Fibroblast of villous mesenchyme (primary cell): ENCODE measurements around the gene RPSA. TPM values are rescaled to one million over a fixed set of nuclear protein-coding genes. Genes with fewer than 3 reads are reported as not detected.
A peak's percentile ranks its signal among the peaks of the same experiment; 100 is the strongest.

Source experiments
- DNase-seq: peaks from one replicate; pipeline ENCODE4 v3.0.0-alpha.2; 2010; ENCODE audit warnings: low read depth
- H3K4me3 ChIP-seq: 2 replicates; pipeline ENCODE4 v1.5.1; 2011; ENCODE audit warnings: low read depth, mild to moderate bottlenecking, low read length
- total RNA-seq: library from RNA; depleted of rRNA; stranded (reverse); fragments of >200 nt; gene quantifications from 2 replicates; pipeline ENCODE4 v1.2.3, GENCODE V29; 2012
- TF ChIP-seq, protein P1 (sequence below): IDR thresholded peaks from 2 replicates; pipeline ENCODE4 v1.5.1; 2012; ENCODE audit warnings: low read depth, mild to moderate bottlenecking, low read length; ENCODE audit not compliant: insufficient read depth

Gene RPSA
- total RNA-seq, 1 donor, result 1,304 TPM

DNA sequence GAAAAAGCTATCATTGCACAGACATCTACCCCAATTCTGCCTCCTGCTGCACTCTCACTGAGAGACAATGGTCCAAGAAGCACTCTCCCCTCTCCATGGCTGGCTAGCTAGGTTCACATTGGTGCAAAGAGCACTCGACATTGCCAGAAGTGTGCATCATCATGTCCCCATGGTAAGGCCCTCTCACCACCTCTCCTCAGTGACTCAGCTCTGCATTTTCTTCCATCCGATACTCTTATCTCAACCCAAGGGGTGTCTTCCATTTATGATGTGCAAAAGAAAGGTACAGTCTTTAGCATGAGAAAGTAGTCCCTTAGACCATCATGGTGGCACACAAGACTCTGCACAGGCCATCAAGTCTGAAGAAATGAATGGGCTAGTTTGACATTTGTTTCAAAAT, 14.0 kb downstream of the RPSA start:
- no peak overlapping the region for H3K4me3 ChIP-seq
- TF ChIP-seq, protein P1, sequence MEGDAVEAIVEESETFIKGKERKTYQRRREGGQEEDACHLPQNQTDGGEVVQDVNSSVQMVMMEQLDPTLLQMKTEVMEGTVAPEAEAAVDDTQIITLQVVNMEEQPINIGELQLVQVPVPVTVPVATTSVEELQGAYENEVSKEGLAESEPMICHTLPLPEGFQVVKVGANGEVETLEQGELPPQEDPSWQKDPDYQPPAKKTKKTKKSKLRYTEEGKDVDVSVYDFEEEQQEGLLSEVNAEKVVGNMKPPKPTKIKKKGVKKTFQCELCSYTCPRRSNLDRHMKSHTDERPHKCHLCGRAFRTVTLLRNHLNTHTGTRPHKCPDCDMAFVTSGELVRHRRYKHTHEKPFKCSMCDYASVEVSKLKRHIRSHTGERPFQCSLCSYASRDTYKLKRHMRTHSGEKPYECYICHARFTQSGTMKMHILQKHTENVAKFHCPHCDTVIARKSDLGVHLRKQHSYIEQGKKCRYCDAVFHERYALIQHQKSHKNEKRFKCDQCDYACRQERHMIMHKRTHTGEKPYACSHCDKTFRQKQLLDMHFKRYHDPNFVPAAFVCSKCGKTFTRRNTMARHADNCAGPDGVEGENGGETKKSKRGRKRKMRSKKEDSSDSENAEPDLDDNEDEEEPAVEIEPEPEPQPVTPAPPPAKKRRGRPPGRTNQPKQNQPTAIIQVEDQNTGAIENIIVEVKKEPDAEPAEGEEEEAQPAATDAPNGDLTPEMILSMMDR, result no peak
- DNase-seq, result no peak

DNA sequence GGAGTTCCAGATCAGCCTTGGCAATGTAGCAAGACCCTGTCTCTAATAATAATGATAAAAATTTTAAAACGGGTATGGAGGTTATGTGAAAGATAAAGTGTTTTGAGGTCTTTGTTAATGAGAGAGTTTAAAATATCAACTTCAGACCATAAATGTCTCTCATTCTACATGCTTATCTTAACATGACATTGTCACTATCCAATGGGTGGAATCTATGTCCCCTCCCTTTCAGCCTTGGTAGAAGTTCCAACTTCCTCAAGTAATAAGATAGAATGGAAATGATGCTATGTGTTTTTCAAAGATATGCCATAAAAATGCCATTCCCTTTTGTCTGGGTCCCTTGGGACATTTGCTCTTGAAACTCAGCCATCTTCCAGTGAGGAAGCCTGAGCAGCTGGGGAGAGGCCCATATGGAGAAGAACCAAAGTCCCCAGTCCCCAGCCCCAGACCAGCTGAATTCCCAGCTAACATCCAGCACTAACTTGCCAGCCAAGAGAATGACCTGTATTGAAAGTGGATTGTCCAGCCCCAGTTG, 17.0 kb downstream of the RPSA start:
- DNase-seq, result no peak
- H3K4me3 ChIP-seq, result no peak overlapping the region
- TF ChIP-seq, protein P1, result no peak

DNA sequence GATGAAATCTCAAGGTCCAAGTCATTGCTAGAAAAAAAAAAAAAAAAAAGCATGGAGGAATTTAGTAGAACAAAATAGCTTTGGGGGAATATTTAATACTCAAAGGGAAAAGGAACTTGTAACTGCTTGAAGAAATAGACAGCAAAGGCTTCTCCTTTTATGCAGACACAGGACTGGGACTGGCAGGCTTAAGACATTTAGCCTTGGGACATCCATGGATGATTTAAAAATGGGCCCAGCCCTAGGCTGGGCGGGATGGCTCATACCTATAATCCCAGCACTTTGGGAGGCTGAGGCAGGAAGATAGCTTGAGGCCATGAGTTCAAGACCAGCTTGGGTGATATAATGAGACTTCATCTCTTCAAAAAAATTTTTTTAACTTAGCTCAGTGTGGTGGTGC, 19.8 kb downstream of the RPSA start:
- TF ChIP-seq, protein P1, result no peak
- H3K4me3 ChIP-seq, result no peak overlapping the region
- DNase-seq, result no peak

DNA sequence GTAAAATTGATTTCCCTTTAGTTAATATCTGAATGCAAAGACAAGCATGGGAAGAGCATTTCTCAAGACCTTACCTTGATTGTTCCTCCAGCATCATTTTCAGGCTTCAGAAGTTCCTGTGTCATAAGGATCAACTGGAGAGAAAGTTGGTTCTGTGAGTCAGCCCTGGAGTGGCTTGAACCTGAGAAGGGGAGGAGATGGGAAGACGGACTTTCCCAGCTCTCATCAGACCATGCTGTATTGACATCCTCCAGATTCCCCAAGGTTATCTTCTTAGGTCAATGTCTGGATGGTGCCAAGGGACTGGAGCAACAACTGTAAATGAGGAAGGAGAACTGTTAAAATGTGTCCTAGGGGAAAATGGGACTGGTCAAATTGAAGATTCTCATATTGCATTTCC, 21.0 kb downstream of the RPSA start:
- DNase-seq, result peak; percentile 10
- no peak overlapping the region for H3K4me3 ChIP-seq
- TF ChIP-seq, protein P1, result no peak

DNA sequence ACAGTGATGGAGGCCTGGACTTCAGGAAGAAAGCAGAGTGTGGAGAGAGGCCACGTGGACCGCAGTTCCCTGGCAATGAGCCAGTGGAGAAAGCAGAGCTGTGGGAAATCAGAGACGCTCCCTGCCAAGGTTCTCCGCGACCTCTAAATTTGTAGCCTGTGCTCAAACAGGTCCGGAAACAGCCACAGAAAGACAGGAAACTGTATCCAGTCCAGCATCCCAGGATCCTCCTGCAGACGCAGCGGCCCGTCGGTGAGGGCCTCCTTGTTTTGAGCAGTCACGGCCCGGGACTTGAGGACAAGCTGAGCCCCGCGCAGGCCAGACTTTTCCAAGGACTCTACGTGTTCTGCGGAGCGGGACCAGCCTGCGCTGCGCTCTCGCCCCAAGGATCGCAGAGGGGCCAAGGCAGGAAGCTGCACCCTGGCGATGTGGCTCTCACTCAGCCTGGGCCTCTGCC, 22.3 kb downstream of the RPSA start:
- TF ChIP-seq, protein P1, result no peak
- no peak overlapping the region for H3K4me3 ChIP-seq
- DNase-seq, result no peak

DNA sequence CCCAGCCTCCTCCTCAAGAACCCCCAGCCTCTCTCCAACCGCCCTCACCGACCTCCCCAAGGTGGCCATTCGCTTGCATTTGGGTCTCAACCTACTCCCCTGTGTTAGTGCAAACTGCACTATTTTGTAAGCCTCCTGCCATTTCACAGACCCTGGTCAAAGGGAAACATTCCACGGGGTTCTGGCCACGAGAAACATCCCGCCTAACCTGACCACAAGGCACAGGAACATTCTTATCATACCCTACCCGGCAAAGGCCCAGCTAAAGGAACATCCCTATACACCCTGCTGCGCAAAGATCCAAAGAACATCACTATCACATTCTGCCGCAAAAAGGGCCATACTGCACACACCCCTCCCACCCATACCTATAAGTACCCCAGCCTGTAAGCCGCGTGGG, 22.9 kb downstream of the RPSA start:
- TF ChIP-seq, protein P1, result no peak
- no peak for DNase-seq
- no peak overlapping the region for H3K4me3 ChIP-seq

DNA sequence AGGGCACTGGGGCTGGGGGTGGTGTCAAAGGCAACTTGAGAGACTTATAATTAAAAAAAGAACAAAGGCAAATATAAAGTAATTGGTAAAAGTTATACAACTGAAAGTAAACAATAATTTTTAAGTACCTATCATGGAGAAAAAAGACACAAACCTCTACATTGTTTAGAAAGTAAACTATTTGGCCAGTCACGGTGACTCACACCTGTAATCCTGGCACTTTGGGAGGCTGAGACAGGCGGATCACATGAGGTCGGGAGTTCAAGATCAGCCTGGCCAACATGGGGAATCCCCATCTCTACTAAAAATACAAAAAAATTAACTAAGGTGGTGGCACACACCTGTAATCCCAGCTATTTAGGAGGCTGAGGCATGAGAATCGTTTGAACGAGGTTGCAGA, 25.8 kb downstream of the RPSA start:
- no peak for DNase-seq
- TF ChIP-seq, protein P1, result no peak
- H3K4me3 ChIP-seq, result no peak overlapping the region
